DMS53 treated with DMSO at 0.1 percent for 48 hours (cell line): ENCODE data around the gene MLPH.
"Not testable (repeated sequence)": the region's sequence is repeated elsewhere in the genome, so short reads cannot be mapped to it uniquely, and the experiment has no call there.

Experiments
- DNase-seq: peaks from one replicate; lab custom pipeline; 2025; ENCODE audit not compliant: unreplicated experiment; lab: John Stamatoyannopoulos, UW

MLPH gene

DNA sequence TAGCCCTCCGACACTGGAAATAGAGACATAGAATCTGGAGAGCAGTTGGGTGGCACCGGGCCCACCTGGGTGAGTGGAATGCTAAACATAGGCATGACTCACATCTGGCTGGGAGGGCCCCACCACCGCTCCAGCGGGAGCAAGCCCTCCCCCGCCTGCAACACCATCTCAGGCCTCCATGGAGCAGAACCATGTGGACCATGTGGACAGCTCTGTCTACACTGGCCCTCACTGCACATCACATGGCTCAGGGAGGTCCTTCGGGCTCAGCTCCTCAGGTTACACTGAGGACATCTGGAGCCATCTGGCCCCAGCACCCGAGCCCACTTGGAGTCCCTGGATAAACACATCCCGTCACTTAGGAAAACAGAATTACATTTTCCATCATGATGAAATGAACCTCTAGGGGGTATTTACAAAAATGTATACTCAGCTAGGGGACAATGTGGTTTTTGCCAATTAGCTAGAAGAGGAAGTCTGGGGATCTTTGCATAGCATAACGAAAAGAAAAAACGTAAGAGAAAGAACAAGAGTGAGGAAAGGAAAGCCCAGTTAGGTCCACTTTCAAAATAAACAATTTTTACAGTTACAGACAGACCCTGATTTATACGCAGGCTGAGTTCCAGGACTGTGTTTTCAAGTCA lies 30.7 kb upstream of the MLPH start:
- DNase-seq, result peak; percentile 67

DNA sequence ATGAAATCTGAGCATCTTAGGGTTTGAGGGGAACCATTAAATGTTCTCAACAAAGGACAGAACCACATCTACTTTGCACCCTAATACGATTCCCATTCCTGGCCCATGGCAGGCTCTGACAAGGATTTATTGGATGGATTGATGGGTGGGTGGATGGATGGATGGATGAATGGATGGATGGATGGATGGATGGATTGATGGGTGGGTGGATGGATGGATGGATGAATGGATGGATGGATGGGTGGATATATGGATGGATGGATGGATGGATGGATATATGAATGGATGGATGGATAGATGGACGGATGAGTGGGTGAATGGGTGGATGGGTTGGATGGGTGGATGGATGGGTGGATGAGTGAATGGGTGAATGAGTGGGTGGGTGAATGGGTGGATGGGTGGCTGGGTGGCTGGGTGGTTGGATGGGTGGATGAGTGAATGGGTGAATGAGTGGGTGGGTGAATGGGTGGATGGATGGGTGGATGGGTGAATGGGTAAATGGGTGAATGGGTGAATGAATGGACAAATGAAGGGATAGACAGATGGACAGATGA lies 29.6 kb upstream of the MLPH start:
- no peak for DNase-seq

DNA sequence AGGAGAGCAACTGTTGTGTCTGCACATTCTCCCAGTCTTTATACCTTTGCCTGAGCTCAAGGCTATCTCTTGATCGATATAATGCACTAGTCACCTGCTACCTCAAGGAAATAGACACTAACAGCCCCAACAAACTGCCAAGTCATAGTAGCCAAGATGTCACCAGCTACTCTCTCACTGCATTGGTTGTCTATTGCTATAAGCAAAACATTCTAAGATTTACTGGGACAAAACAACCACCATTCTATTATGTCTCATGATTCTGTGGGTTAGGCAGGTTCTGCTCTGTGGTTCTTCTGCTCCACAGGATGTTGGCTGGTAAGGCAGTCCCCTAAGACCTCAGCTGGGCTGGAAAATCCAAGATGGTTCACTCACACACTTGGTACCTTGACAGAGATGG lies 28.5 kb upstream of the MLPH start:
- no peak for DNase-seq

DNA sequence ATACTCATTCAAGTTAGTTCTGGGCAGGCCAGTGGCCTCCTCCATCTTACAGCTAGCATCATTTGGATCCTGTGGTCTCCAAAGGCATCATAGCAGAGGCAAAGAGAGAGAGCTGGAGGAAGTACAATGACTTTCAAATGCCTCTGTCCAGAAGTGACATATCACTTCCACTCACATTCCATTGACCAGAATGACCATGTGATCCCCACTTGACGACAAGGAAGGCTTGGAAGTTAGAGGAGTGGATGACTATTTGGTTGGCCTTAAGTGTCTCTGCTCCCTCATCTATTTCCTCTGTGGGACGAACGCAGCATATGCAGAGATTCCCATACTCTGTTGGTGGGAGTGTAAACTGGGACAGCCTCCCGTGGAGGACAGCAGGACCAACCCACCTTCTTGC lies 27.8 kb upstream of the MLPH start:
- no peak for DNase-seq

DNA sequence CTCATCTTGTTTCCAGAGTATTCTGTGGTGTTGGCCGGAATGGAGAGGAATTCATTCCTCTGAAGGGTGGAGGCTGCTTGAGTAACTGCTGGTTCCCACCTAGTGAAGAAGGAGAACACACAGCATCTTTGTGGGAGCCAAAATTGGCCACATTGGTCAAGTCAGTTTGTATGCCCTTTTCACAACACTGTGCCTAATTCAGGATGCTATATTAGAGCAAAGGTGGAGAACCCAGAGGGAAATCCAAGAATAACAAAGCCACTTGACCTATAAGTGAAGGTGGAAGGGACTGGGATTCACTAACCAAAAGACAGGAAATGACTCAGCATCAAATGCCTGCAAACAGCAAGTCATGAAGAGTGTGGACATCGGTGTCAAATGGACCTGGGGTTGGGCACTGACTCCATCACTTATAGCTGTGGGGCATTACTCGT lies 27.3 kb upstream of the MLPH start:
- peak; percentile 79 for DNase-seq

DNA sequence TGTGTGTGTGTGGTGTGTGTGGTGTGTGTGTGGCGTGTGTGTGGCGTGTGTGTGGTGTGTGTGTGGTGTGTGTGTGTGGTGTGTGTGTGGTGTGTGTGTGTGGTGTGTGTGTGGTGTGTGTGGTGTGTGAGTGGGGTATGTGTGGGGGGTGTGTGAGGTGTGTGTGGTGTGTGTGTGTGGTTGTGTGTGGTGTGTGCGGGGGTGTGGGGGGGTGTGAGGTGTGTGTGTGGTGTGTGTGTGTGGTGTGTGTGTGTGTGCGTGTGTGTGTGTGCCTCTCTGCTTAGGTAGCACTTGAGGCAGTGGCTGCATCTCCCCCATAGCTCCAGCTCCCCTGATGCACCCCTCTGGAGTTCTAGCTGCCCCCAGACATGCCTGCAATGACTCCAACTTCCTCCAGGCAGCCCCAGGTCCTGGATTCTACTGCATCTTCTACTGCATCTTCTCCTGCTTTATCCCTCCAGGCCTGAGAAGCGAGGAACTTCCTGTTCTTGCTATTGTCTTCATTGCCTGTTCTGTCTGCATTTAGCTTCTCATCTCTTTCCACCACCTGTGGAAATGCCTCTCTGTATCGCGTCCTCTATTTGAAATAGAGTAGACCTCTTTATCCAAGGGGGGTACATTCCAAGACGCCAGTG lies 22.2 kb upstream of the MLPH start:
- DNase-seq, result no peak

DNA sequence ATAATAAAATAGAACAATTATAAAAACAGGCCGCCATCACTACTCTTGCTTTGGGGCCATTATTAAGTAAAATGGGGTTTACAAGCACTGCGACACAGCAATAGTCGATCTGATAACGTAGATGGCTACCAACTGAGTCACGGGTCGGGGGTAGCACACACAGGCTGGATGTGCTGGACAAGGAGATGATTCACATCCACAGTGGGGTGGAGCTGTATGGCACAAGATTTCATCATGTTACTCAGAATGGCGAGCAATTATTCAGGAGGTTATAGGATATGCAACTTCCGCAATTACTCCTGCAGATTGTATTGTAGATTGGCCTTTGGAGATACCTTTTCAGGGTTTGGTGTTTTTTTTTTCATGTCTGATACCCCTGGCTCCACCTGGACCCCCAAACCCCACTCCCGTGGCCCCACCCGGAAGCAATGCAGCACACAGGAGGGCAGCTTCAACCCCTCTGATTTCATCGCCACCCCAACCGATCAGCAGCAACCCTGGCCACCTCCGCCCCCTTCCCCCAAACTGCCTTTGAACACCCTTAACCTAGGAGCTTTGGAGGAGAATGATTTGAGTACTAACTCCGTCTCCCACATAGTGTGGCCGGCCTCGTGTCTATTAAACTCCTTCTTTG lies 21.4 kb upstream of the MLPH start:
- no peak for DNase-seq

DNA sequence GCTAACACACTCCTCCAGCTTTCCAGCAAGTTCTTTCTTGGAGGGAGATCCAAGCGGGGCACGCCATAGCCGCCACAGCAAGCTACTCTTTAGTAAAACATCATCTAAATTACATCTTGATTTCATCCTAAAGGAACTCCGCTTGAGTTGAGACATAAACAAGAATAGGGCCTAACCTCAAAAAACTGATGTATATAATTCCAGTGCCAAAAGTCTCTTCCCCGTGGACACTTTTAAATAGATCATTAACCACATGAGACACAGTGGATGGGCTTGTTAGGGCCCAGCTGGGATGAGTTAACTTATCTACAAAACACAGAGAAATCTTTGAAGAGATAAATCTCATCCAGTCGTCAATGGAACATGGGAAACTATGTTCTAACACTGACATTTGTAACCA lies 20.8 kb upstream of the MLPH start:
- no peak for DNase-seq

DNA sequence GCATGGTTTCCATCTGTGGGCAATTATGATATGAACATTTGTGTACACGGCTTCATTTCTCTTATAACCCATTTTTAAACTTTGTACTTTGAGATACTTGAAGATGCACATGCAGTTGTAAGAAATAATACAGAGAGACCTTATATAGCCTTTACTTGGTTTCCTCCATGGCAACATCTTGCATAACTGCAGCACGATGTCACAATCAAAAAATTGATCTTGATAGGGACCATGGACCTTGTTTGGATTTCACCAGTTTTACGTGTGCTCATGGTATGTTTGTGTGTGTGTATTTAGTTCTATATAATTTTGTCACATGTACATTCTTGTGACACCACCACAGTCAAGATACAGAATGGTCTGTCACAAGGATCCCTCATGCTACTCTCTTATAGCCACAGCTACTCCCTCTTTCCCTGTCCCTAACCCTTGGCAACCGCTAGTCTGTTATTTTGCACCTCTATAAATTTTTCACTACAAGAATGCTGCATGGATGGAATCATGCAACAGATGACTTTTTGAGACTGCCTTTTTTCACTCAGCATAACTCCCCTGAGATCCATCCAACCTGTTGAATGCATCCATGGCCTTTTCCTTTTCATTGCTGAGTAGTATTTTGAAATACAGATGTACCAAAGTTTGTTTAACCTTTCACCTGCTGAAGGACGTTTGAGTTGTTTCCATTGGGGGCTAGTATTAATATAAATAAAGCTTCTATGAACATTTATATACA lies 19.4 kb upstream of the MLPH start:
- DNase-seq, result no peak

DNA sequence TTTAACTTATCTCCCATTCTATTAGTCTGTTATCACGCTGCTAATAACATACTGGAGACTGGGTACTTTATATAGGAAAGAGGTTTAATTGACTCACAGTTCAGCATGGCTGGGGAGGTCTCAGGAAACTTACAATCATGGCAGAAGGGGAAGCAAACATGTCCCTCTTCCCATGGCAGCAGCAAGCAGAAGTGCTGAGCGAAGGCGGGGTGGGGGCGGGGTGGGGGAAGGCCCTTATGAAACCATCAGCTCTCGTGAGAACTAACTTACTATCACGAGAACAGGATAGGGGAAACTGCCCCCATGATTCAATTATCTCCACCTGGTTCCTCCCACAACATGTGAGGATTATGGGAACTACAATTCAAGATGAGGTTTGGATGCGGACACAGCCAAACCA lies 17.6 kb upstream of the MLPH start:
- not testable (repeated sequence) for DNase-seq

DNA sequence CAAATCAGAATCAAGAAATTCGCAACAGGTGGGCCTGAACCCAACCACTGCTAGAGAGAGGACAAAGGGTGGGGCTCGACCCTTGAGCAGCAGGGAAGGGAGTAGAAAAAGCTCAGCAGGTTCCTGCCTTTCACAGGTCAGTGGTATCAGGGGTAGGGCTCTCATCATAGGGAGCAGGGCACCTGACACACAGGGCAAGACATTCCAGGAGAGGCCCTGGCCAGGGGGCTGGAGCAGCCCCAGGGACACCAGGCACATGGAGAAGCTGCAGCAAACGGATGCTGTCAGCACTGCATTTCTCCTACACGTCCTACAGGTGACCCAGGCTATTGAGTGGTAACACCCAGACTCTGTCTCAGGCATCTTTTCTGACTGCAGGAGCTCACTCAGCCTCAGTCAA lies 17.2 kb upstream of the MLPH start:
- DNase-seq, result no peak

DNA sequence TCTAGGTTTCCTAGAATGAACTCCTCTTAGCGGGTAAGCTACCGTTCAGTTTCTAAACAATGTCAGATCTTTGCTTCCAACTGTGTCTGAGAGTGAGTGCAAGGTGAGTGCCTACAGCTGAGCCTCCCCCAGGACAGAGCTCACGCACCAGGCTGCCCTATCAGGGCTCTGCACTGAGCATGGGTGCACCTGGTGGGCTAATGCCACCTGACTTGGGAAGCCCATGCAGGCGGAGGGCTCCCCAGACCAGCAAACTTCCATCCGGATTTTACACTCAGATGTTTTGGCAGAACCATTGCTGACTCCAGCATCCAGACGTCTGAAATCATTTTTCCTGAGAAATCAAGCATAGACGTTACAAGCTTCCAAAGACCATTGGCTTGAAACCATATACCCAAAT lies 16.1 kb upstream of the MLPH start:
- no peak for DNase-seq

DNA sequence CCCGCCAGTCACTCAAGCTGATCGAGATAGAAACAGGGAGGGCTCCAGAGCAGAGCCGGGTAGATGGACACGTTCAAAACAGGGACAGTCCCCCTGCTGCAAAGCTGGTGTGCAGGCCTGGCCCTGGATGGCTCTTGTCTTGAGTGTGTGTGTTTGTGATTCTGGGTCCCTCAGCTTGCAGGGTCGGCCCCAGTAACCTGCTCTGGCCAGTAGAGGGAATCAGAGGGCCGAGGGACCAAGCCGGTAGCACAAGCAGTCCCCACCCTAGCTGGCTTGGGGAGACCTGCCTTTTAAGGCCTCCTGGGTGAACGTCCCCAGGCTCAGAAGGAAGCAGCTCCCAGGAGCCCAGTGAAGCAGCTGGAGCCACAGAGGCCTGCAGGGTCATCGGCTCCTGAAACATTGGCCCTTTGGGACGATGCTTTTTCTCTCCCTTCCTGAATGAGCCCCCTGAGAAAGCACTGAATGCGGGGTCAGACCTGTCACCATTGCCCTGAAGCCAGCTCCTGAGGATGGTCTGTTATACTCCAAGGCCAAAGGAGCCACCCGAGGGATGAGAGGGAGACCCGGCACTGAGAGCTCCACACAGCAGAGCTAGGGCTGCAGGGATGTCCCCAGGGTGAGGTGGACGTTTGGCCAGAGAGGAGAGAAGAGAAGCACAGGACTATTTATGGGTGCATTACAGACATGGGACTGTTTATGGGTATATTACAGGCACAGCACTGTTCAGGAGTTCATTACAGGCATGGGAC lies 15.4 kb upstream of the MLPH start:
- peak; percentile 60 for DNase-seq

DNA sequence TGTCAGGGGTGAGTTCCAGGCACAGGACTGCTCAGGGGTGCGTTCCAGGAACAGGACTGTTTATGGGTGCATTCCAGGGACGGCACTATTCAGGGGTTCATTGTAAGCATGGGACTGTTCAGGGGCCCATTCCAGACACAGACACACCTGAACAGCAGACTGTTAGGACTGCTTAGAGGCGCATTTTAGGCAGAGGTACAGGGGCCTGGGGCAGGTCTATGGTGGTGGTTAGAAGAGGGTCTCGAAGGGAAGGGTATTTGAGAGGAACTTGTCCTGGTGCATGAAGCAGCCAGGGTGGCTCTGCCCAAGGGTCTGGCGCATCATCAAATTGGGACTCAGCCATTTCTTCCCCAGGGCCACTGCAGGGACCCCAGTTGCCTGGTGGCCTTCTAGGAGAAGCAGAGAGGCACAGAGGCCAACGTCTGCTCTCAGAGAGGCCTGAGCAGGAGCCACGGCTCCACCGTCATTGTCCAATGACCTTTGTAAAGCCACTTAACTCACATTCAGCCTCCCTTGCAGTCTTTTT lies 14.8 kb upstream of the MLPH start:
- DNase-seq, result no peak

DNA sequence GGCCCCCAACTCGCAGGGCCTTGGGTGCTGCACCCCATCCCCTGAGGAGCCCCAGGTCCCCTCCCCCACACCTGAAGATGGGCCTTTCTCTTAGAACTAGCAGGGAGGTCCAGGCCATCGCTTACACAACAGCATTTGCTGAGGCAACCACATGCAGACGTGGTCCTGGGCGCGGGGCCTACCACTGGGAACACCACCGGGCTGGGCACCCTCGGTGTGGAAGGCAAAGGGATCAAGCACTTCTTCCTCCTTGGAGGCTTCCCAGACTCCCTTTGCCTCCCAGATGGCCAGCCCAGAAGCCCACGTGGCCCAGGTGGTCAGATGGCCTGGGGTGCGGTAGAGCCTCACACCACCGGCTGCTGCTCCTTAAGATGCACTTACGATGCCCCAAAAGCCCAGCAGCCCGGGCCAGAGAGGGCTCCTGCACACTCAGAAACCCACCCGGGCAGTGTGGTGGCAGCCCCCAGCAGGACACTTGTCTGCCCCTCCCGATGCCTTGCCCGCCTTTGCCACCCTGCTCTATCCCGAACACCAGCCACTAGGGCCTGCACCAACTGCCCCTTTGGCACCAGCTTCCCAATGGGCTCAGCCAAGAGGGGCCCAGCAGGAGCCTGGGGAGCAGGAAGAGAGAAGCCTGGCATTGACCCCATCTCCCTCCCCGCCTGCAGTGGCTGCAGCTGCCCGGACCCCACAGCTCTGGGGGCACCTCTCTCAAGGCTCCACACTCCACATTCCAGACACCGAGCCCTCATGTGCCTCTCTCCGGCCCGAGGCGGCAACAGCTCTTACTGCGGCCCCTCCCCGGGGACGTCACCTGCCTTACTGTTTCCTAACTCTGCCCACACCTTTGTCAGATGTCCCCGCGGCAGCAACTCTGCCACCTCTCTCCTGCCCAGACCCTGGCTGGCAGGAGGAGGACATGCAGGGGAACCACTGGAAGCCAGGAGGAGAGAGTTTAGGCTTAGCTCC lies 13.9 kb upstream of the MLPH start:
- no peak for DNase-seq

DNA sequence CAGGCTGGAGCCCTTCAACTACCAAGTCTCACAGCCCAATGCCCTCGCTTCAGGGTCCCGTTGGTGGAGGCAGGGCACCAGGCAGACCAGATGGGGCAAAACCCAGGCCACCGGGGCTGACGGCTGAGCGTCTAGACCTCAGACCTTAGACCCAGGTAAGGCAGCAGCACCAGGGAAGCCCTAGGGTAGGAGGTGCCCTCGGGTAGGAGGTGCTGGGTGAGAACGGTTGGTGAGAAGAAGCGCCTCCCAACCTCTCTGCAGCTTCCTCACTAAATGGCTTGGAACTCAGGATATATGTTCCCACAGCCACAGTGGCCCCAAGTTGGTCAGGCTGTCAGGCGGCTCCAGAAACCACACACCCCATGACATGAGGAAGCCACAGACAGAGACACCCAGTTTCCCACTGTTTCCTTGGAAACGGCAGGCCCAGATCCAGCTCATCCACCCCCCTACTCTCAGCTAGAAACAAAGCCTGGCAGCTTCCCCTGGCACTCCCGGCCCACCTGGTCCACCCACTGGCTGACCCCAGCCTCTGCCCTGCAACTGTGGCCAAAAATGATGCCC lies 13.1 kb upstream of the MLPH start:
- DNase-seq, result no peak

DNA sequence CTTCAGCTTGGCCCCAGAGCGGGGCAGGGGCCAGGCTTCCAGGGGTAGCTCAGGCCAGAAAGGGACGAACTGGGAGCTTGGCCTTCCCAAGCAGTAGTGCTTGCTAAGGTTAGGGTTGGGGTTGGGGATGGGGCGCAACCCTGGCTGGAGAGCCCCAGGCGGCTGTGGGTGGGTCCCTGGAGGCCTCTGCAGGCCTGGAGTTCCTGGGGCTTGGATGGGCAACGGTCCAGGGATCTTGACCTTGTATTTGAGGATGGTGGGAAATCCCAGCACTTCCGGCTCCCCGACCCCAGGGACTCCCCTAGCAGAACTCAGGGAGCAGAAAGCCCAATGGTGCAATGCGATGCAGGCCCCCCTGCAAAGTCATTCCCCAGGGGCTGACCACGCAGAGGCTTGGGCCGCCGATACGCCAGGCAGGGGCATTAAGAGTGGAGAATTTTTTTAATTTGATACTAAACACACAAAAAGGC lies 12.6 kb upstream of the MLPH start:
- DNase-seq, result no peak

DNA sequence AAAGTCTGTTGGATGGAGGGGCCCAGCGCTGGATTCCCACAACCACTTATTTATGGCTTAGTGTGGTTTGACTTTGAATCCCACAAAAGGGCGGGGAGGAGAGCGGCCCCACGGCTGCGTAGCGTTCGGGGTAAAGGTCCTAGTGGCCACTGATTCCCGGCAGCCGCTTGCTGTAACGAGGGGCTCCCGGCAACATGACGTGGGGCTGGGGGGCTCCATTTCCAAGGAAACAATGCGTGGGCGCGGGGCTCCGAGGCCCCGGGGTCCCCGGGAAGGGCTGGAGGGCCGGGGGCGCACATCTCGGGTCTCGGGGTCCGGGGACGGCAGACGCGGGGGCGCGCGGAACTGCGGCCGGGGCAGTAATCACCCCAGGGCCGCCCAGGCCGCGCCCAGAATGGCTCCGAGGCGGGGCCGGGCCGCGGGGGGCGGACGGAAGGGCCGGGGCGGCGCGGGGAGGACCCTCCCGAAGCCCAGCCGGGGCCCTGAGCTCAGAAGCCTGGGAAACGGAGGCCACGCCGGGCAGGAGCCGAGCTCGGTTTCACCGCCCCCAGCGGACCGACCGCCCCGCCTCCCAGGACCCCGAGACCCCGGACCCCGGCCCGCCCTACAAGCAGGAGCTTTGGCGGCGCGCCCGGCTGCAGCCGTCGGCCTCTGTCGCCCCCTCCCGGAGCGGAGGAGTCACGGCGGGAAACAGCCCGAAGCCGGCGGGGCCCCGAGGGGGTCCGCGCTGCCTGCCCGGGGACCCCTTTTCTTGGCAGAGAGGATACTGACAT lies 11.9 kb upstream of the MLPH start:
- DNase-seq, result peak; percentile 86
